Hepatic stellate cell (primary cell): ENCODE results near the gene RABGGTA.
A peak's percentile ranks its signal among the peaks of the same experiment; 100 is the strongest.

Source experiments
- DNase-seq: peaks from one replicate; pipeline ENCODE4 v3.0.0; 2011; ENCODE audit warnings: low spot score

Gene RABGGTA

GRCh38 chr14:24304019-24304387 lies 32.6 kb upstream of the RABGGTA start:
- no peak for DNase-seq

GRCh38 chr14:24300326-24300980 lies 29.1 kb upstream of the RABGGTA start:
- DNase-seq = no peak

- peak; percentile 95 for DNase-seq
Observed at GRCh38 chr14:24299255-24300191, 28.1 kb upstream of the RABGGTA start, which contains the start of the genes DHRS1 and NOP9. Gene DHRS1, minus strand, starts transcription at chr14:24299780. Its CDS starts 674 bp downstream, at chr14:24299106. Gene NOP9, plus strand, starts transcription at chr14:24299850. Its CDS starts 105 bp downstream, at chr14:24299955.

- DNase-seq = peak; percentile 82
Observed at GRCh38 chr14:24298892-24299254, 27.5 kb upstream of the RABGGTA start.

- DNase-seq = no peak
Observed at GRCh38 chr14:24297190-24297964, 26.0 kb upstream of the RABGGTA start.

- DNase-seq = peak; percentile 93
Observed at GRCh38 chr14:24296341-24297157, 25.2 kb upstream of the RABGGTA start.

- no peak for DNase-seq
Observed at GRCh38 chr14:24293525-24293924, 22.1 kb upstream of the RABGGTA start.

GRCh38 chr14:24292118-24292807 lies 20.9 kb upstream of the RABGGTA start:
- no peak for DNase-seq

- DNase-seq = no peak
Observed at GRCh38 chr14:24291446-24292117, 20.2 kb upstream of the RABGGTA start.

- no peak for DNase-seq
Observed at GRCh38 chr14:24290746-24291145, 19.3 kb upstream of the RABGGTA start.

- no peak for DNase-seq
Observed at GRCh38 chr14:24289649-24290280, 18.4 kb upstream of the RABGGTA start.

- no peak for DNase-seq
Observed at GRCh38 chr14:24286996-24287395, 15.6 kb upstream of the RABGGTA start.

GRCh38 chr14:24285351-24285750 lies 14.0 kb upstream of the RABGGTA start:
- DNase-seq = no peak

- DNase-seq = no peak
Observed at GRCh38 chr14:24284501-24285035, 13.2 kb upstream of the RABGGTA start.

GRCh38 chr14:24283796-24284460 lies 12.5 kb upstream of the RABGGTA start:
- DNase-seq = no peak

- no peak for DNase-seq
Observed at GRCh38 chr14:24282736-24283135, 11.3 kb upstream of the RABGGTA start.

GRCh38 chr14:24281636-24282035 lies 10.2 kb upstream of the RABGGTA start:
- no peak for DNase-seq

- no peak for DNase-seq
Observed at GRCh38 chr14:24280797-24281460, 9.5 kb upstream of the RABGGTA start.
